ENCODE measurements around the gene KCNN1. TPM values are rescaled to one million over a fixed set of nuclear protein-coding genes. Genes with fewer than 3 reads are reported as not detected.

KCNN1 gene
- total and polyA plus RNA-seq, 9 of the 15 experiments (the other 6 are each of a cell fraction or from before 2014, with no cell fraction given): 0.01 to 6.2 (median 0.72) TPM

- TF ChIP-seq MGA (IDR thresholded peaks at IDR 0.05) (peak; percentile 93), KLF16 (IDR thresholded peaks at IDR 0.05) (peak; percentile 44; the same call in 1 of the 2 replicates), ZNF707 (CRISPR knock-in tag; conservative IDR thresholded peaks at IDR 0.05) (no peak), SMARCE1 (IDR thresholded peaks at IDR 0.05) (peak; percentile 52; the same call in 1 of the 2 replicates), MYC (IDR thresholded peaks at IDR 0.05; ENCODE audit: low read depth, low read length) (peak; percentile 85), MYC (CRISPR knock-in tag; IDR thresholded peaks at IDR 0.05; ENCODE audit: borderline replicate concordance, low read depth) (peak; percentile 83; the same call in 1 of the 2 replicates), ZNF740 (CRISPR knock-in tag; IDR thresholded peaks at IDR 0.05) (peak; percentile 49; the same call in 1 of the 2 replicates), ZNF740 (tag; IDR thresholded peaks at IDR 0.05) (no peak; a peak in 1 of 4 replicates), ESRRA (IDR thresholded peaks at IDR 0.05; ENCODE audit: borderline replicate concordance, low read depth) (peak; percentile 96), SIN3A (IDR thresholded peaks at IDR 0.05; ENCODE audit: borderline replicate concordance in 2 of 2, control insufficient read depth in 1 of 2, low read depth in 2 of 2, low read length in 2 of 2) (peak in 1 of 2 experiments; percentile 2; a peak in 1 of 4 replicates), HMGN3 (IDR thresholded peaks at IDR 0.05; ENCODE audit: borderline replicate concordance, extremely low read depth, insufficient read length, low read depth, low read length) (peak; percentile 70), TSC22D4 (tag; IDR thresholded peaks at IDR 0.05) (no peak)
Measured at GRCh38 chr19:17942582-17943273, 24.2 kb upstream of the KCNN1 start (continued).

Data from K562 (cell line).